ENCODE results near the gene PTPRM.

- TF ChIP-seq CTCF (IDR thresholded peaks at IDR 0.05) (no peak), POLR2AphosphoS5 (IDR thresholded peaks at IDR 0.05; ENCODE audit: low read depth, low read length) (no peak), SIN3A (IDR thresholded peaks at IDR 0.05; ENCODE audit: borderline replicate concordance, insufficient read depth, low read depth, low read length) (no peak), TCF7L2 (IDR thresholded peaks at IDR 0.05; ENCODE audit: low read depth, low read length) (no peak), REST (IDR thresholded peaks at IDR 0.05; ENCODE audit: insufficient read depth in 1 of 2, low read depth in 2 of 2, low read length in 1 of 2) (no peak)
Measured at GRCh38 chr18:7793100-7793499, 226.0 kb downstream of the PTPRM start.

All from Panc1 (cell line).